GM20000 (cell line): ENCODE data around the gene ANKRD34A.

ENCODE experiments used
- DNase-seq: peaks from one replicate; pipeline ENCODE4 v3.0.0; 2012; ENCODE audit warnings: low spot score
- CTCF ChIP-seq: IDR thresholded peaks from 2 replicates; pipeline ENCODE4 v1.5.1; 2012; ENCODE audit warnings: mild to moderate bottlenecking, control low read depth; ENCODE audit errors: extremely low read depth, missing control alignments

Gene ANKRD34A

GRCh38 chr1:145958734-145959133 lies 5.6 kb downstream of the ANKRD34A start:
- no peak for DNase-seq
- TF ChIP-seq CTCF = no peak

GRCh38 chr1:145957443-145958319 lies 6.7 kb downstream of the ANKRD34A start, which contains the start of gene LIX1L:
TSS of gene LIX1L (minus strand) at chr1:145958017. CDS start at chr1:145957927, 90 bp downstream.
- no peak for TF ChIP-seq CTCF

GRCh38 chr1:145956781-145957442 lies 7.5 kb downstream of the ANKRD34A start:
- peak; percentile 33 for DNase-seq
- no peak for TF ChIP-seq CTCF

More at GRCh38 chr1:145957443-145958319, 6.7 kb downstream of the ANKRD34A start, which contains the start of gene LIX1L:
- peak; percentile 97 for DNase-seq

- DNase-seq = no peak
- no peak for TF ChIP-seq CTCF
These were observed 8.0 kb downstream of the ANKRD34A start for GRCh38 chr1:145956361-145956760.

GRCh38 chr1:145955436-145955835 lies 8.9 kb downstream of the ANKRD34A start:
- TF ChIP-seq CTCF = no peak
- no peak for DNase-seq

- no peak for TF ChIP-seq CTCF
- DNase-seq = no peak
These were observed 10.5 kb downstream of the ANKRD34A start for GRCh38 chr1:145953861-145954260.

- no peak for DNase-seq
- TF ChIP-seq CTCF = no peak
These were observed 11.5 kb downstream of the ANKRD34A start for GRCh38 chr1:145952903-145953302.
